WTC11 (cell line): ENCODE measurements around the gene SORCS2. TPM values are rescaled to one million over a fixed set of nuclear protein-coding genes. Genes with fewer than 3 reads are reported as not detected.

Experiments
- ATAC-seq: fragments of 200-7000 bp; cut with Tn5 transposase; 2 replicates; pipeline ENCODE4 v1.10.0; 2021; ENCODE audit warnings: mild to moderate bottlenecking, moderate library complexity
- CTCF ChIA-PET: fragments of 300-600 bp; sonication (Branson Sonifier 250); formaldehyde crosslinking; loops from one replicate; lab custom pipeline; 2021; ENCODE audit warnings: antibody characterized with exemption; lab: Charles Lee
- POLR2A ChIA-PET: fragments of 350-600 bp; sonication (Branson Sonifier 250); formaldehyde crosslinking; loops from one replicate; lab custom pipeline; 2021; ENCODE audit warnings: antibody characterized with exemption; lab: Charles Lee
- DNase-seq: peaks from one replicate; pipeline ENCODE4 v3.0.0; 2021; ENCODE audit warnings: low spot score
- H3K27ac Mint-ChIP-seq: 2 replicates; pipeline ENCODE4 v1.8.0; 2021; ENCODE audit warnings: mixed read lengths
- H3K27me3 Mint-ChIP-seq: 2 replicates; pipeline ENCODE4 v1.8.0; 2021; ENCODE audit warnings: low read depth, mild to moderate bottlenecking, moderate library complexity, mixed read lengths
- H3K36me3 Mint-ChIP-seq: 2 replicates; pipeline ENCODE4 v1.8.0; 2021; ENCODE audit warnings: mixed read lengths
- H3K4me1 Mint-ChIP-seq: 2 replicates; pipeline ENCODE4 v1.8.0; 2022; ENCODE audit warnings: mixed read lengths
- H3K4me3 Mint-ChIP-seq: 2 replicates; pipeline ENCODE4 v1.8.0; 2021; ENCODE audit warnings: mild to moderate bottlenecking, moderate library complexity, mixed read lengths
- H3K9me3 Mint-ChIP-seq: 2 replicates; pipeline ENCODE4 v1.8.0; 2021; ENCODE audit warnings: mixed read lengths
- ATF1 ChIP-seq: sonication (generic); formaldehyde crosslinking; IDR thresholded peaks from 2 replicates; pipeline ENCODE4 v1.8.1; 2023; ENCODE audit warnings: mild to moderate bottlenecking, moderate library complexity, missing genetic modification reagents
- CREM ChIP-seq: sonication (generic); formaldehyde crosslinking; IDR thresholded peaks from 2 replicates; pipeline ENCODE4 v1.8.1; 2022; ENCODE audit warnings: mild to moderate bottlenecking, missing genetic modification reagents, moderate library complexity
- FOXK1 ChIP-seq: sonication (generic); formaldehyde crosslinking; IDR thresholded peaks from 2 replicates; pipeline ENCODE4 v1.8.0; 2022; ENCODE audit warnings: mild to moderate bottlenecking, moderate library complexity, missing genetic modification reagents
- IRF2 ChIP-seq: sonication (generic); formaldehyde crosslinking; IDR thresholded peaks from 2 replicates; pipeline ENCODE4 v1.8.0; 2022; ENCODE audit warnings: low read depth, missing genetic modification reagents, borderline replicate concordance
- KAT7 ChIP-seq: sonication (generic); formaldehyde crosslinking; IDR thresholded peaks from 2 replicates; pipeline ENCODE4 v1.8.1; 2023; ENCODE audit warnings: missing genetic modification reagents, mild to moderate bottlenecking, borderline replicate concordance
- NFATC4 ChIP-seq: fragments of 250-450 bp; sonication (Bioruptor Pico); IDR thresholded peaks from 2 replicates; pipeline ENCODE4 v1.9.0; 2021; ENCODE audit warnings: mild to moderate bottlenecking
- NFE2L1 ChIP-seq: sonication (generic); formaldehyde crosslinking; IDR thresholded peaks from 2 replicates; pipeline ENCODE4 v1.8.1; 2023; ENCODE audit warnings: missing genetic modification reagents
- NR1H2 ChIP-seq: sonication (generic); formaldehyde crosslinking; IDR thresholded peaks from 2 replicates; pipeline ENCODE4 v1.9.0; 2021; ENCODE audit warnings: mild to moderate bottlenecking, moderate library complexity, missing genetic modification reagents
- NR2C2 ChIP-seq: sonication (generic); formaldehyde crosslinking; IDR thresholded peaks from 2 replicates; pipeline ENCODE4 v1.8.0; 2022; ENCODE audit warnings: mild to moderate bottlenecking, missing genetic modification reagents
- NR3C1 ChIP-seq: sonication (generic); formaldehyde crosslinking; conservative IDR thresholded peaks from 2 replicates; pipeline ENCODE4 v1.8.1; 2023; ENCODE audit warnings: low read depth, mild to moderate bottlenecking, missing genetic modification reagents
- SMAD3 ChIP-seq: sonication (generic); formaldehyde crosslinking; IDR thresholded peaks from 2 replicates; pipeline ENCODE4 v1.8.0; 2022; ENCODE audit warnings: missing genetic modification reagents, mild to moderate bottlenecking, borderline replicate concordance
- SOX15 ChIP-seq: fragments of 250-450 bp; sonication (Bioruptor Pico); IDR thresholded peaks from 2 replicates; pipeline ENCODE4 v1.9.0; 2021; ENCODE audit warnings: mild to moderate bottlenecking
- ZNF423 ChIP-seq: fragments of 250-450 bp; sonication (Bioruptor Pico); IDR thresholded peaks from 2 replicates; pipeline ENCODE4 v2.1.2; 2022; ENCODE audit warnings: mild to moderate bottlenecking, moderate library complexity
- total RNA-seq: library from RNA; stranded (reverse); gene quantifications from 3 replicates; pipeline ENCODE4 v1.2.3, GENCODE V29; 2021
- TF ChIP-seq, protein P1 (sequence below): fragments of 200-600 bp; IDR thresholded peaks from 2 replicates; pipeline ENCODE4 v1.8.0; 2022; ENCODE audit warnings: antibody characterized with exemption
- TF ChIP-seq, protein P2 (sequence below): sonication (generic); formaldehyde crosslinking; IDR thresholded peaks from 2 replicates; pipeline ENCODE4 v1.8.0; 2022; ENCODE audit warnings: mild to moderate bottlenecking, missing genetic modification reagents
- TF ChIP-seq, protein P3 (sequence below): sonication (generic); formaldehyde crosslinking; conservative IDR thresholded peaks from 2 replicates; pipeline ENCODE4 v1.8.1; 2022; ENCODE audit warnings: mild to moderate bottlenecking, missing genetic modification reagents
- TF ChIP-seq, protein P4 (sequence below): sonication (generic); formaldehyde crosslinking; IDR thresholded peaks from 2 replicates; pipeline ENCODE4 v1.8.1; 2023; ENCODE audit warnings: mild to moderate bottlenecking, moderate library complexity, missing genetic modification reagents
- TF ChIP-seq, protein P5 (sequence below): sonication (generic); formaldehyde crosslinking; IDR thresholded peaks from 2 replicates; pipeline ENCODE4 v1.8.1; 2022; ENCODE audit warnings: missing genetic modification reagents, borderline replicate concordance
- TF ChIP-seq, protein P6 (sequence below): sonication (generic); formaldehyde crosslinking; IDR thresholded peaks from 2 replicates; pipeline ENCODE4 v1.8.0; 2022; ENCODE audit warnings: missing genetic modification reagents

The SORCS2 gene
- total RNA-seq, 1 experiment from 2014 or later = 6.6 TPM

DNA sequence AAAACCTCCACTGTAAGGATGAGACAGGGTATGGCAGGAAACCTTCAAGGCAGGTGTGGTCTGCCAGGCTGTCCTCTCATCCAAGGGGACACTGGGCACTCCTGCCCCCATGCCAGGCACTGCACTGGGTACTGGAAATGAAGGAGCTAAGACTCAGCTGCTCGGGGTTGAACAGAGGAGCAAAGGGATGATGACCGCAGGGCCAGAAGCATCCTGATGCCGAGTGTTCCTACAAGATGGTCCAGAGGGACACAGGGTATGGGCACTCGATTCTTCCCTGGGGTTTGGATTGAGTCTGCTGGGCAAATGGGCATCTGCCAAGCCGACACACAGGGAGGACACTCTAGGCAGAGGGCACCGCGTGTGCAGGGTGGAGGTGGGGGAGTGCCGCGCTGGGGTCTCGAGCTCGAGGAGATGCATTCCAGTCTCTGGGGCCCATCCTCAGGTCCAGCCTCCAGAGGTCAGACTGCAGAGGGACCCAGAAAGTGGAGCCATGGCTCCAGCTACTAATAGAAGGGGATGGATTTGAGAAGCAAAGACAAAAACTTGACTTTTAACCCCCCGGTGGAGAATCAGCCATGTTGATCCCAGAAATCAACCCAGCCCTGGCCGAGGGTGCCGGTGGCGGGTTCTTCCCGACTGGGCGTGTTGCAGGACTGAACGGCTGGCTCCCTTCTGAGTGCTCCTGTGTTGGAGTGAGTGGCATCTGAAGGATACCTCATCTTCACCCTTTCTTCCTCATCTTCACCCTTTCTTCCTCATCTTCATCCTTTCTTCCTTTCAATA lies 500.3 kb downstream of the SORCS2 start (continued):
- TF ChIP-seq, protein P1, sequence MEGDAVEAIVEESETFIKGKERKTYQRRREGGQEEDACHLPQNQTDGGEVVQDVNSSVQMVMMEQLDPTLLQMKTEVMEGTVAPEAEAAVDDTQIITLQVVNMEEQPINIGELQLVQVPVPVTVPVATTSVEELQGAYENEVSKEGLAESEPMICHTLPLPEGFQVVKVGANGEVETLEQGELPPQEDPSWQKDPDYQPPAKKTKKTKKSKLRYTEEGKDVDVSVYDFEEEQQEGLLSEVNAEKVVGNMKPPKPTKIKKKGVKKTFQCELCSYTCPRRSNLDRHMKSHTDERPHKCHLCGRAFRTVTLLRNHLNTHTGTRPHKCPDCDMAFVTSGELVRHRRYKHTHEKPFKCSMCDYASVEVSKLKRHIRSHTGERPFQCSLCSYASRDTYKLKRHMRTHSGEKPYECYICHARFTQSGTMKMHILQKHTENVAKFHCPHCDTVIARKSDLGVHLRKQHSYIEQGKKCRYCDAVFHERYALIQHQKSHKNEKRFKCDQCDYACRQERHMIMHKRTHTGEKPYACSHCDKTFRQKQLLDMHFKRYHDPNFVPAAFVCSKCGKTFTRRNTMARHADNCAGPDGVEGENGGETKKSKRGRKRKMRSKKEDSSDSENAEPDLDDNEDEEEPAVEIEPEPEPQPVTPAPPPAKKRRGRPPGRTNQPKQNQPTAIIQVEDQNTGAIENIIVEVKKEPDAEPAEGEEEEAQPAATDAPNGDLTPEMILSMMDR = no peak

DNA sequence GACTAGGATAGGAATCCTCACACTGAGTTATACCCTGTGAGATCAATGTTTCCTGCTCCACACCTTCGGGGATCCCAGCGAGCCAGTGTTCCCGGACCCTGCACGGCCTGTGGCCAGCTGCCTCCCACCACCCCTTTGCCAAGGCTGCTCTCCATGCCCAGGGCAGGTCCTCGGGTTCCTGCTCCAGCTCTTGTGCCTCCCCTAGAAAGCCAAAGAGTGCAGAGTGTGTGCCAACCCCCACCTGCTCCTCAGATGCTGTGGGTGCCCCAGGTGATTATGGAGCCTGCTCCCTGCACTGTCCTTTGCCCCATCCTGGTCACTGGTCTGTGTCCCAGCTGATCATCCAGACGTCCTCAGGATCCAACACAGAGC lies 500.9 kb downstream of the SORCS2 start:
- no peak for ATAC-seq
- Mint-ChIP-seq H3K4me3 (no peak overlapping the region), H3K9me3 (no peaks in the 10 kb centered on the region; the same call in 1 of the 2 replicates), H3K36me3 (no peaks in the 10 kb centered on the region), H3K4me1 (no peaks in the 10 kb centered on the region), H3K27me3 (no peaks in the 10 kb centered on the region; the same call in none of the 2 replicates), H3K27ac (no peak overlapping the region; the same call in 1 of the 2 replicates)
- POLR2A ChIA-PET = no interaction called here
- TF ChIP-seq SMAD3 (CRISPR knock-in tag) = no peak
- TF ChIP-seq, protein P2, sequence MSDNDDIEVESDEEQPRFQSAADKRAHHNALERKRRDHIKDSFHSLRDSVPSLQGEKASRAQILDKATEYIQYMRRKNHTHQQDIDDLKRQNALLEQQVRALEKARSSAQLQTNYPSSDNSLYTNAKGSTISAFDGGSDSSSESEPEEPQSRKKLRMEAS (CRISPR knock-in tag) = no peak
- TF ChIP-seq NFATC4 (CRISPR knock-in tag) = no peak
- TF ChIP-seq ATF1 (CRISPR knock-in tag) = no peak
- no peak for TF ChIP-seq FOXK1
- no peak for TF ChIP-seq NFE2L1 (CRISPR knock-in tag)
- TF ChIP-seq, protein P3, sequence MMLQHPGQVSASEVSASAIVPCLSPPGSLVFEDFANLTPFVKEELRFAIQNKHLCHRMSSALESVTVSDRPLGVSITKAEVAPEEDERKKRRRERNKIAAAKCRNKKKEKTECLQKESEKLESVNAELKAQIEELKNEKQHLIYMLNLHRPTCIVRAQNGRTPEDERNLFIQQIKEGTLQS (CRISPR knock-in tag) = no peak
- TF ChIP-seq NR2C2 (CRISPR knock-in tag) = no peak
- DNase-seq = no peak
- CTCF ChIA-PET = no interaction called here

DNA sequence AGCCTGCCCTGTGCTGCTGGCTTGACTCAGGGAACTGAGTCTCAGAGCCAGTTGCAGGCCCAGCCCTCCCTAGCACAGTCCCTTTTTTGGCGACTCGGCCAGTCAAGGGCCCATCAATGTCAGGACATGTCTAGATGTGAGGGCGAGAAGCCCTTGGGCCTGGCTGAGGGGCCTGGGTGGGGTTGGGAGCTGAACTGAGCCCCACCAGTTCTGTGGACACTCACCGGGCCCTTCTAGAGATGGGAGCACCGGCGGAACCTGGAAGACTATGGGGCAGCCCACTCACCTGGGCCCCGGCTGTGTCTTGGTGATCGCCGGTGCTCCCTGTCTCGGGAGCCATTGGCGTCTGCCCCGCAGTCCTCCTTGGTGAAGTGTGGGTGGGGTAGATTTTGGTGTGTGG lies 501.4 kb downstream of the SORCS2 start:
- Mint-ChIP-seq H3K36me3 (no peaks in the 10 kb centered on the region), H3K4me3 (no peak overlapping the region), H3K27ac (no peak overlapping the region), H3K27me3 (no peaks in the 10 kb centered on the region; the same call in 1 of the 2 replicates), H3K4me1 (0 out of 2 replicates have a peak, but pooled peaks cover 3% of the 10 kb centered on the region), H3K9me3 (no peaks in the 10 kb centered on the region; the same call in 1 of the 2 replicates)
- TF ChIP-seq, protein P4, sequence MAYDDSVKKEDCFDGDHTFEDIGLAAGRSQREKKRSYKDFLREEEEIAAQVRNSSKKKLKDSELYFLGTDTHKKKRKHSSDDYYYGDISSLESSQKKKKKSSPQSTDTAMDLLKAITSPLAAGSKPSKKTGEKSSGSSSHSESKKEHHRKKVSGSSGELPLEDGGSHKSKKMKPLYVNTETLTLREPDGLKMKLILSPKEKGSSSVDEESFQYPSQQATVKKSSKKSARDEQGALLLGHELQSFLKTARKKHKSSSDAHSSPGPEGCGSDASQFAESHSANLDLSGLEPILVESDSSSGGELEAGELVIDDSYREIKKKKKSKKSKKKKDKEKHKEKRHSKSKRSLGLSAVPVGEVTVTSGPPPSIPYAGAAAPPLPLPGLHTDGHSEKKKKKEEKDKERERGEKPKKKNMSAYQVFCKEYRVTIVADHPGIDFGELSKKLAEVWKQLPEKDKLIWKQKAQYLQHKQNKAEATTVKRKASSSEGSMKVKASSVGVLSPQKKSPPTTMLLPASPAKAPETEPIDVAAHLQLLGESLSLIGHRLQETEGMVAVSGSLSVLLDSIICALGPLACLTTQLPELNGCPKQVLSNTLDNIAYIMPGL (CRISPR knock-in tag) = no peak
- TF ChIP-seq IRF2 (CRISPR knock-in tag) = no peak
- no peak for TF ChIP-seq SOX15 (CRISPR knock-in tag)
- ChIA-PET POLR2A (no interaction called here), CTCF (interaction anchor here (0.6 kb wide), 1 partner anchor 12 kb away, joined by 3 read pairs; no protein-coding TSS in a partner anchor)
- ATAC-seq (no peak), DNase-seq (no peak)

DNA sequence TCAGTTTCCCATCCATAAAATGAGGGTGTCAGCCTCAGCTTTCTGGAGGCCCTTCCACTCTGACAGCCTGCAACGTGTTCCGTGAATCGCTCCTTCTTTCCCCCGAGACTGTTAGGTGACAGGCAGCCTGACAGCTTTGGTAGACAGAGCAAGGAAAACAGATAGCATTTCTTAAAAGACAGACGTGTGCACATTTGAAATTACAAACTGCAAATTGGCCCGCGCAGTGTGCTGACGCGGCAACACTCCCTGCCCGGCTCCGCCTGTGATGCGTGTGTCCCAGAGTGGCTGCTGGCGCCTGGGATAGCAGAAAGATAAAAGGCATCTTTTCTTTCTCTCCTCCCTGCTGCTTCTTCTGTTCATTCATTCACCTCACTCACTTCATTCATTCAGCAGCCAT lies 502.0 kb downstream of the SORCS2 start:
- DNase-seq (no peak), ATAC-seq (no peak)
- no peak overlapping the region for H3K27ac Mint-ChIP-seq
- H3K36me3 Mint-ChIP-seq = no peaks in the 10 kb centered on the region
- H3K4me1 Mint-ChIP-seq = 0 out of 2 replicates have a peak, but pooled peaks cover 3% of the 10 kb centered on the region
- no peak overlapping the region for H3K4me3 Mint-ChIP-seq
- no peaks in the 10 kb centered on the region; the same call in 1 of the 2 replicates for H3K27me3 Mint-ChIP-seq
- TF ChIP-seq CREM (CRISPR knock-in tag) (no peak), IRF2 (CRISPR knock-in tag) (no peak), SMAD3 (CRISPR knock-in tag) (no peak), NR3C1 (no peak), ZNF423 (CRISPR knock-in tag) (no peak), FOXK1 (no peak), KAT7 (CRISPR knock-in tag) (no peak), NR1H2 (CRISPR knock-in tag) (no peak), NR2C2 (CRISPR knock-in tag) (no peak)
- TF ChIP-seq, protein P5, sequence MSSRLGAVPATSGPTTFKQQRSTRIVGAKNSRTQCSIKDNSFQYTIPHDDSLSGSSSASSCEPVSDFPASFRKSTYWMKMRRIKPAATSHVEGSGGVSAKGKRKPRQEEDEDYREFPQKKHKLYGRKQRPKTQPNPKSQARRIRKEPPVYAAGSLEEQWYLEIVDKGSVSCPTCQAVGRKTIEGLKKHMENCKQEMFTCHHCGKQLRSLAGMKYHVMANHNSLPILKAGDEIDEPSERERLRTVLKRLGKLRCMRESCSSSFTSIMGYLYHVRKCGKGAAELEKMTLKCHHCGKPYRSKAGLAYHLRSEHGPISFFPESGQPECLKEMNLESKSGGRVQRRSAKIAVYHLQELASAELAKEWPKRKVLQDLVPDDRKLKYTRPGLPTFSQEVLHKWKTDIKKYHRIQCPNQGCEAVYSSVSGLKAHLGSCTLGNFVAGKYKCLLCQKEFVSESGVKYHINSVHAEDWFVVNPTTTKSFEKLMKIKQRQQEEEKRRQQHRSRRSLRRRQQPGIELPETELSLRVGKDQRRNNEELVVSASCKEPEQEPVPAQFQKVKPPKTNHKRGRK (CRISPR knock-in tag) = no peak
- TF ChIP-seq, protein P6, sequence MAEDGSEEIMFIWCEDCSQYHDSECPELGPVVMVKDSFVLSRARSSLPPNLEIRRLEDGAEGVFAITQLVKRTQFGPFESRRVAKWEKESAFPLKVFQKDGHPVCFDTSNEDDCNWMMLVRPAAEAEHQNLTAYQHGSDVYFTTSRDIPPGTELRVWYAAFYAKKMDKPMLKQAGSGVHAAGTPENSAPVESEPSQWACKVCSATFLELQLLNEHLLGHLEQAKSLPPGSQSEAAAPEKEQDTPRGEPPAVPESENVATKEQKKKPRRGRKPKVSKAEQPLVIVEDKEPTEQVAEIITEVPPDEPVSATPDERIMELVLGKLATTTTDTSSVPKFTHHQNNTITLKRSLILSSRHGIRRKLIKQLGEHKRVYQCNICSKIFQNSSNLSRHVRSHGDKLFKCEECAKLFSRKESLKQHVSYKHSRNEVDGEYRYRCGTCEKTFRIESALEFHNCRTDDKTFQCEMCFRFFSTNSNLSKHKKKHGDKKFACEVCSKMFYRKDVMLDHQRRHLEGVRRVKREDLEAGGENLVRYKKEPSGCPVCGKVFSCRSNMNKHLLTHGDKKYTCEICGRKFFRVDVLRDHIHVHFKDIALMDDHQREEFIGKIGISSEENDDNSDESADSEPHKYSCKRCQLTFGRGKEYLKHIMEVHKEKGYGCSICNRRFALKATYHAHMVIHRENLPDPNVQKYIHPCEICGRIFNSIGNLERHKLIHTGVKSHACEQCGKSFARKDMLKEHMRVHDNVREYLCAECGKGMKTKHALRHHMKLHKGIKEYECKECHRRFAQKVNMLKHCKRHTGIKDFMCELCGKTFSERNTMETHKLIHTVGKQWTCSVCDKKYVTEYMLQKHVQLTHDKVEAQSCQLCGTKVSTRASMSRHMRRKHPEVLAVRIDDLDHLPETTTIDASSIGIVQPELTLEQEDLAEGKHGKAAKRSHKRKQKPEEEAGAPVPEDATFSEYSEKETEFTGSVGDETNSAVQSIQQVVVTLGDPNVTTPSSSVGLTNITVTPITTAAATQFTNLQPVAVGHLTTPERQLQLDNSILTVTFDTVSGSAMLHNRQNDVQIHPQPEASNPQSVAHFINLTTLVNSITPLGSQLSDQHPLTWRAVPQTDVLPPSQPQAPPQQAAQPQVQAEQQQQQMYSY = no peak
- CTCF ChIA-PET = interaction anchor here (0.6 kb wide), 1 partner anchor 11 kb away, joined by 3 read pairs; no protein-coding TSS in a partner anchor
- no peaks in the 10 kb centered on the region; the same call in 1 of the 2 replicates for H3K9me3 Mint-ChIP-seq
- POLR2A ChIA-PET = no interaction called here
